Lower lobe of right lung (tissue), 2 donors: ENCODE measurements around the gene HYDIN. TPM values are rescaled to one million over a fixed set of nuclear protein-coding genes. Genes with fewer than 3 reads are reported as not detected.
"Not testable (repeated sequence)": the region's sequence is repeated elsewhere in the genome, so short reads cannot be mapped to it uniquely, and the experiment has no call there.

Experiments used
- ATAC-seq, 2 donors: fragments of 200-7000 bp; cut with Tn5 transposase; one replicate each; pipeline ENCODE4 v1.9.1; 2020 to 2022; ENCODE audit warnings: mild to moderate bottlenecking in 2 of 2, moderate library complexity in 2 of 2
- DNase-seq: peaks from one replicate; pipeline ENCODE4 v3.0.0-alpha.2; 2020
- H3K27ac ChIP-seq: fragments of 200-600 bp; one replicate; pipeline ENCODE4 v1.8.0; 2022
- H3K27me3 ChIP-seq: fragments of 200-600 bp; one replicate; pipeline ENCODE4 v1.8.0; 2022; ENCODE audit warnings: low read depth
- H3K36me3 ChIP-seq: fragments of 200-600 bp; one replicate; pipeline ENCODE4 v1.8.0; 2022; ENCODE audit warnings: mild to moderate bottlenecking
- H3K4me1 ChIP-seq: fragments of 200-600 bp; one replicate; pipeline ENCODE4 v1.8.0; 2022
- H3K4me3 ChIP-seq: fragments of 200-600 bp; one replicate; pipeline ENCODE4 v1.8.0; 2022; ENCODE audit warnings: mild to moderate bottlenecking
- H3K9me3 ChIP-seq: fragments of 200-600 bp; one replicate; pipeline ENCODE4 v1.8.0; 2022
- intact Hi-C: fragments of 100-400 bp; cut with DNase I; formaldehyde crosslinking; loops from one replicate; pipeline ENCODE4 v1.11.0; 2022
- total RNA-seq: library from RNA; stranded (reverse); fragmentation: NEBNext Ultra II Directional; extraction: Animal tissue kit (Norgen Biotek cat#: 25700); gene quantifications from one replicate; pipeline ENCODE4 v1.2.1, GENCODE V29; 2021
- donor health status: DM: no; HTN: yes; CAD: no; lungs with severe emphysema.

The HYDIN gene
- total RNA-seq, 1 donor from 2014 or later, result 19.5 TPM

DNA sequence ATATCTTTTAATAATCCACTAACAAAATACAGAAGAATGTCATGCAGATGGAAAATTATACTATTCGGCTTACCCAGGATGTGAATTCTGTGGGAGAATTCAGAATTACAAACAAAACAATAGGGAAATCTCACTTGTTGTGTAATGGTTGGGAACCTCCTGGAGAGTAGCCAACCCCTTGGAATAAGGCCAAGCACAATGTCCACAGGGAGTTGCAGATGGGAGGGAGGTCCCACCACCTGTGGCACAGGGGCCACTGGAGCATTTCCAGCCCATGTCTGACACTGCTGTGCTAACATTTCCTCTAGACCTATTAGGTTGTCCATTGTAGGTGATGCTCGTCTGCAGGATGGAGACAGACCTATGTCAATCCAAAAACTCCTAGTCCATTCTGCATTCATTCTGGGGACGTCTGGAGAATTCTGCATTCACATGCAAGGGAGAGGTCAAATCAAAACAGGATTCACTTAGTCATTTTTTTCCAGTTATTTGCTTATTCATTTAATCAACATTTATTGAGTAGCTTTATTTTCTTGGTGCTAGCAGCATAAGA, 120.8 kb downstream of the HYDIN start:
- intact Hi-C loops, H3K36me3 ChIP-seq, H3K4me1 ChIP-seq, H3K27me3 ChIP-seq, H3K27ac ChIP-seq, ATAC-seq, H3K4me3 ChIP-seq, DNase-seq, H3K9me3 ChIP-seq: not testable (repeated sequence)

DNA sequence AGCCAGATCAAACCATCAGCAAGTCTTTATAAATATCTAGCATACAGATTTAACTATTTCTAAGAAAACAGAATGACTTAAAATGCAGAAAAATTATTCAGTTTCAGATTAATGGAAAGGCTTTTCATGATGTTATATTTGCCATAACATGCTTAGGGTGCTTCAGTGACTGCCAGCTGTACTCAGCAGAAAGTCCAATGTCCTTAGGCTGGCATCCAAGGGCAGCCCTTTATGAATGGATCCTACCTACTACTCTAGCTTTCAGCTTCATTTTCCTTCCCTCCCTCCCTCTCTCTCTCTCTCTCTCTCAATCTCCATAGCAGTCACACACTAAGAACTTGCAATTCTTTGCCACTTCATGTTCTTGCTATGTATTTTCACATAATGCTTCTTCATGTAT, 124.6 kb downstream of the HYDIN start:
- H3K27ac ChIP-seq, ATAC-seq, H3K9me3 ChIP-seq, H3K4me1 ChIP-seq, intact Hi-C loops, H3K36me3 ChIP-seq, DNase-seq, H3K4me3 ChIP-seq, H3K27me3 ChIP-seq: not testable (repeated sequence)

DNA sequence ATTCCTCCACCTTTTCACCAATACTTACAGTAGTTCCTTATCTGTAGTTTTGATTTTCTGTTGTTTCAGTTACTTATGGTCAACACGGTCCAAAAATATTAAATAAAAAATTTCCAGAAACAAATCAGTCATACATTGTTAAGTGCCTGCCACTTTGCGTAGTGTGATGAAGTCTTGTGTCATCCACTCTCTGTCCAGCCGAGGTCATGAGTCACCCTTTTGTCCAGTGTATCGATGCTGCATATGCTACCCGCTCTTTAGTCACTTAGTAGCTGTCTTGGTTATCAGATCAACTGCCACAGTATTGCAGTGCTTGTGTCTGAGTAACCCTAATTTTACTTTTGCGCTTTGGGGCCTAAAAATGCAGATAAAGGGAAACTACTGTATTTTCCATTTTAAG, 146.9 kb downstream of the HYDIN start:
- ATAC-seq, H3K27ac ChIP-seq, H3K4me1 ChIP-seq, H3K4me3 ChIP-seq, H3K9me3 ChIP-seq, H3K36me3 ChIP-seq, DNase-seq, intact Hi-C loops, H3K27me3 ChIP-seq: not testable (repeated sequence)

DNA sequence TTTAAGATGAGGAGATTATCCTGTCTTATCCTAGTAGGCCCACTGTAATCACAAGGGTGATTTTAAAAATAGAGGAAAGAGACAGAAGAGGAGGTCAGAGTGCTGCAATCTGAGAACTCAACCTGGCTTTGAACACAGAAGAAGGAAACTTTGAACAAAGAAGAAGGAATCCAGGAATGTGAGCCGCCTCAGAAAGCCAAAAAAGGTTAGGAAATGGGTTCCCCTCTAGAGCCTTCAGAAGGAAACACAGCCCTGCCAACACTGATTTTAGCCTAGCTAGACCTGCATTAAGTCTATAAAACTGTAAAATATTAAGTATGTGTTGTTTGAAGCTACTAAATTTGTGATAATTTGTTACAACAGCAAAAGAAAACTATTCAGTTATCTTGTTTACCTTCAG, 149.7 kb downstream of the HYDIN start:
- intact Hi-C loops, ATAC-seq, DNase-seq, H3K4me1 ChIP-seq, H3K27ac ChIP-seq, H3K27me3 ChIP-seq, H3K4me3 ChIP-seq, H3K36me3 ChIP-seq, H3K9me3 ChIP-seq: not testable (repeated sequence)

DNA sequence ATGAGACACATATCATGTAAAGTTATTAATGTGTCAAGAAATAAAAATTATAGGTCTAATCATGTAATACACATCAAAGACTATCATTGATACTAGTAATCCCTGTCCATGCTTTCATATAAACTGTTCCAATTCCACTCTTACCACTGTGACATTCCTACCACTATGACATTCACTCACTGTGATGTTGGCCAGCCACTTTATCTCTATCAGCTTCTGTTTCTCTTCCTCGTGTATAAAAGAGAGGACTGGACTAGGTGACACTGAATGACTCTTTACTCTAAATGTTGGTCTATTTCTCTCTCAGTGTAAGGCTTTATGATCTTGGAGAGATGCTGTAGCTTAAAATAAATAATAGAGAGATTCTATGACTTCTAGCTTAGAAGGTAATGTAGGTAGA, 150.3 kb downstream of the HYDIN start:
- DNase-seq, H3K36me3 ChIP-seq, H3K4me3 ChIP-seq, H3K27ac ChIP-seq, H3K27me3 ChIP-seq, H3K9me3 ChIP-seq, ATAC-seq, H3K4me1 ChIP-seq, intact Hi-C loops: not testable (repeated sequence)

DNA sequence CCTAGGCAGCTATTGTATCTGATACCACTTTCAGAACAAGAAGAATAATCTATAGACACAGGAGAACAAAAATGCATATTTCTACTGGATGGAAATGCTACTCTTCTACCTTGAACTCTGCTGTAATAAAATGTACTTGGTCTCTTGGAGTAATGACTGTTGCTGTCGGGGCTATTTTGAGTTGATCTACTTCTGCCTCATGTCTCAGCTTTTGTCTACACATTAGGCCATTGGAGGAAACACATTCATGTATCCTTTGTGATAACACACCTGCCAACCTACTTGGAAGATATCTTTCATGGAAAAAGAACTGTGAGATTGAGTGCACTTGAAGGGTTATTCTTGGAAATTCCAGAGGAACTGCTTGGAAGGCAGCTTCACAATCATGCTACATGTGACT, 159.9 kb downstream of the HYDIN start:
- ATAC-seq, DNase-seq, H3K9me3 ChIP-seq, H3K27ac ChIP-seq, H3K36me3 ChIP-seq, H3K4me1 ChIP-seq, intact Hi-C loops, H3K4me3 ChIP-seq, H3K27me3 ChIP-seq: not testable (repeated sequence)

DNA sequence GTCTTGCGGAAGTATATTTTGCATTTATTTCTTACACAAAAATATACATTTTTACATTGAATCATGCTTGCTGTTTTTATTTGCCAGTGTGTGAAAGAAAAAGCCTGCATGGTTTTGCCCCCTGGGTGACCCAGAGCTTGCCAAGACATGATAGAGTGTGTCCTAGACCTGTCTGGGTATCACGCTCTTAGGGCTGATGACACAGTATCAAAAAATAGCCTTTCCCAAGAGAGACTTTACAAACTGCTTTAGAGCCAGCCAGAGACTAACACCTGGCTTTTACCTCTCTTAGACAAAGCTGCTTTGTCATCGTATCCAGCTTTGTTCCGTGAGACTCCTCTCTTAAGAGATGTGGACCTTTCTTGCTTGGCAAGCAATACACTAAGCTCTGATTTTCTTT, 160.7 kb downstream of the HYDIN start:
- ATAC-seq, DNase-seq, H3K9me3 ChIP-seq, H3K4me1 ChIP-seq, H3K27ac ChIP-seq, intact Hi-C loops, H3K27me3 ChIP-seq, H3K36me3 ChIP-seq, H3K4me3 ChIP-seq: not testable (repeated sequence)

DNA sequence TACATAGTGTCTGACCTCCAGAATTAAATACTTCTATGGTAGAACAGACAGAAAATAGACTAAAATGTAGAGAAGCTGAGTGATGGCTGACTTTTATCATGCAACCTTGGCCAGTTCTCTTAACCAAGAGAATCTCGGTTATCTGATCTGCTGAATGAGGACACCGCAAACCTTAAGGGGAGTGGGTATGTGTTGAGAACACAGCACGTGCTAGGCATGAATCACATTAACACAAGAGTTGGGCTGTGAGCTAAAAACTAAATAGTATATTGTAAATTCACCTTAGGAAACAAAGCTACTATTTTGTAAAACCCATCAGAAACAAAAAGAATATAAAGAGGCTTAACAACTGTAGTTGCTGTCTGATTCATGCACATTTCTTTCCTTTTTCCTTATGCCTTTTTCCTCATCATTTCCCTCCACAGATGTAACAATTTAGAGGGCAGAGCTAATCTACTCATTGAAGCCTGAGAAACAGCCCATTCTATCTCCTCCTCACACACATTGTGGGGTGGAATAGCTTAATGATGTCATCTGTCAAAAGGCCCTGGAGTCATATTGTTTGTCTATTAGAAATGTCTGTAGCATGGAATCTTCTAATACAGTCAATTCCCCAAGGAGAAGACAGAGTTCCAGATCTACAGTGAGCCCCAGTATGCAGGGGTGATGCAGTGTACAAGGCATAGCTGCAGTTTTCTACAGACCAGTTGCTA, 176.5 kb downstream of the HYDIN start:
- H3K4me1 ChIP-seq, H3K4me3 ChIP-seq, DNase-seq, H3K27ac ChIP-seq, H3K9me3 ChIP-seq, H3K36me3 ChIP-seq, H3K27me3 ChIP-seq, ATAC-seq, intact Hi-C loops: not testable (repeated sequence)

DNA sequence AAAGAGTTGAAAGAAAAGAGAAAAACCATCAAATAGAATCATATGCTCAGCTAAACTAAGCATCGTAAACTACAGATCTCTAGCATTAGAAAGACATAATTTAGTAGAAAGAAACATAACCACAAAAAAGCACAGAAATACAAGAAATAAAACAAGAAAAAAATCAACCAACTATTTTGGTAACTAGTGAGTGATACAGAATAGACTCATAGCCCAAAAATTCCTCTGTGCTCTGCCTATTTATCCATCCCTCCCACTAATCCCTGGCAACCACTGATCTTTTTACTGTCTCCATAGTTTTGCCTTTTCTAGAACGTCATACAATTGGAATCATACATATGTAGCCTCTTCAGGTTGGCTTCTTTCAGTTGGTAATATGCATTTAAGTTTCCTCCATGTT, 180.2 kb downstream of the HYDIN start:
- H3K36me3 ChIP-seq, H3K27ac ChIP-seq, H3K9me3 ChIP-seq, intact Hi-C loops, ATAC-seq, H3K4me3 ChIP-seq, DNase-seq, H3K27me3 ChIP-seq, H3K4me1 ChIP-seq: not testable (repeated sequence)

DNA sequence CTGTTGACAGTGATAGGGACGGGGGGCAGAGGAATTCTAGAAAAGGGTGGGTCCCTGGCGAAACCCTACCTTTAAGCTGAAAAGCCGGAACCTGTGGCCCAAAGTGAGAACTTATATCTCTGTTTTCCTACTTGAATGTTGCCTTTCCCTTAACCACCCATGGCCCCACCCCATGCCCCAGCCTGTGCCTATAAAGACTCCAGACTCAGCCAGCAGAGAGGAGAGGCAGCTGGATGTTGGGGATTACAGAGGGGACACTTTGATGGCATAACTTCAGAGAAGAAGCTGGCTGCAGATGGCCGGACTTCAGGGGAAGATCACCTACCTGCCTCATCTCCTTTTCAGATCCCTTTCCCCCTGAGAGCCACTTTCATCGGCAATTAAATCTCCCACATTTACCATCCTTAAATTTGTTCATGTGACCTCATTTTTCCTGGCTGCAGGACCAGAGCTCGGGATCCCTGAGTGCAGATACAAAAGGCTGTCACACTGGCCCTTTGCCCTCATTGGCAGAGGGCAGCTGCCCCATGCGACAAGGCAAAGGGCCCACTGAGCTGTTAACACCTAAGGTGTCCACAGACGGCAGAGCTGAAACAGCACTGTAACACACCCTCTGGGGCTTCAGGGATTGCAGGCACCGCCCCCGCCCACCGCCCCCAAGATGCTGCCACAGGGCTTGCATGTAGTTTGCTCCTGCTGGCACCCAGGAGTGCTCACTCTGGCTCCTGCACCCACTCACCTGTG, 191.0 kb downstream of the HYDIN start:
- ATAC-seq, H3K4me3 ChIP-seq, H3K27me3 ChIP-seq, H3K9me3 ChIP-seq, DNase-seq, intact Hi-C loops, H3K36me3 ChIP-seq, H3K4me1 ChIP-seq, H3K27ac ChIP-seq: not testable (repeated sequence)

DNA sequence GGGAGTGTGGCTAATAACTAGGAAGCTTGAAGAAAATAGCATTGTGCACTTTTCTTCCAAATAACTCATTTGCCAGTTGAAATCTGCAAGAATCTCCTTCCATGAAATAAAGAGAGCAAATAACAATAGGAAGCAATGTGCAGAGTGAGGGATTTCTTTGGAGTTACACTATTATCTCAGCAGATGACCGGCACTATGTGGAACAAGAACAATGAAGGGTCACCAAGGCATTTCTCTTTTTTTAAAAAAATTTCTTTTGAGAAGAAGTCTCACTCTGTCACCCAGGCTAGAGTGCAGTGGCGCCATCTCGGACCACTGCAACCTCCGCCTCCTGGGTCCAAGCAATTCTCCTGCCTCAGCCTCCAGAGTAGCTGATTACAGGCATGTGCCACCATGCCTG, 192.1 kb downstream of the HYDIN start:
- H3K4me1 ChIP-seq, H3K27me3 ChIP-seq, H3K9me3 ChIP-seq, DNase-seq, H3K36me3 ChIP-seq, H3K4me3 ChIP-seq, intact Hi-C loops, H3K27ac ChIP-seq, ATAC-seq: not testable (repeated sequence)

DNA sequence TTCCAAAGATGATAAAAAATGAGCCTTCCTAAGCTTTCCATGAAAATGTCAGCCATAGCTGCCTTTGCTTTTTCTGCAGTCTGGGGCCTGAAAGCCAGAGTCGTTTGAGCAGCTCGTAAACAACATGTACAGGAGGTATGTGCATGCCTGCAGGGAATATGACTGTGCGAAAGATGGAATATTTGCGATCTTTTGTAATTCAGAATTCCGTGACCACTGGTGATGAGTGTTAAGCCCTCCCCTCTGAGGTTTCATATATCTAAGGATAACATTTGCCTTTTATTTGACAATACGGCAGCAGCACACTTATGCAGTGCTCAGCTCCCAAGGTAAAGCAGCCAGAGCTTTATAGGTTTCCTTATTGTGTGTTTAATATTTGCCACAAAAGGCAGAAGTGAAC, 192.5 kb downstream of the HYDIN start:
- intact Hi-C loops, H3K27me3 ChIP-seq, H3K27ac ChIP-seq, H3K36me3 ChIP-seq, H3K4me1 ChIP-seq, H3K4me3 ChIP-seq, DNase-seq, ATAC-seq, H3K9me3 ChIP-seq: not testable (repeated sequence)

DNA sequence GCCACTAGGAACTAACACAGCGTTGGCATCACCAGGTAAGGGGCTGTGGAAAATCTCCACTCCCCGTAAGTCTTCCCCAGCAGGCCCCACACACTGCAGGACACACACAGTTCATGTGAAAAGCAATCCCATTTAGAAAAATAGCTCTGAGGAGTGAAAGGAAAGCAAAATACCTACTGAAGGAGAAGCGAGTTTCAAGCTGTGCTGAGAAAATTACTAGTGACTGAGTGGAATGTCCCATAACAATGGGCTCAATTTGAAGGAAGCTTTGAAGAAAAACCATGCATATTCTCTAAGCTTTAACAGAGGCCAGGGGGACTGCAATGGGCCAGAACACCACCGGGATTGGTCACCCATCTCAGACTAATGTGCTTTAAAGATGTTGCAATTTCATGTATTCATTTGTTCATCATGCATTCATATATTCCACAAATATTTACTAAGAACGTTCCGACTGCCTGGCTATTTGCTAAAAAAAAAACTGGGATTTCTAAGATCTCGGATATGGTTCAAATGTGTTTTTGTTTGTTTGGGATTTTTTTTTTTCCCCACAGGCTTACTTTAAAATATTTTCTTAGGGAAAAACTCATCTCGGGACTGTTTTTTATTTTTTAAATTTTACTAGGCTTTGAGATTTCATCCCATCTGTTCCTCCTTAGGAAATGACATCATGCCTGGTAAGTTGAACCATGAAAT, 202.3 kb downstream of the HYDIN start:
- H3K27ac ChIP-seq, H3K27me3 ChIP-seq, intact Hi-C loops, DNase-seq, H3K36me3 ChIP-seq, H3K4me1 ChIP-seq, H3K9me3 ChIP-seq, ATAC-seq, H3K4me3 ChIP-seq: not testable (repeated sequence)
